NOMO-1 treated with dmso at 0.1 percent for 144 hours (cell line): ENCODE results near the gene ECHS1.
A peak's percentile ranks its signal among the peaks of the same experiment; 100 is the strongest.
"Not testable (repeated sequence)": the region's sequence is repeated elsewhere in the genome, so short reads cannot be mapped to it uniquely, and the experiment has no call there.

Experiments used
- DNase-seq: peaks from one replicate; lab custom pipeline; 2025; ENCODE audit not compliant: unreplicated experiment; lab: John Stamatoyannopoulos, UW

The ECHS1 gene

DNA sequence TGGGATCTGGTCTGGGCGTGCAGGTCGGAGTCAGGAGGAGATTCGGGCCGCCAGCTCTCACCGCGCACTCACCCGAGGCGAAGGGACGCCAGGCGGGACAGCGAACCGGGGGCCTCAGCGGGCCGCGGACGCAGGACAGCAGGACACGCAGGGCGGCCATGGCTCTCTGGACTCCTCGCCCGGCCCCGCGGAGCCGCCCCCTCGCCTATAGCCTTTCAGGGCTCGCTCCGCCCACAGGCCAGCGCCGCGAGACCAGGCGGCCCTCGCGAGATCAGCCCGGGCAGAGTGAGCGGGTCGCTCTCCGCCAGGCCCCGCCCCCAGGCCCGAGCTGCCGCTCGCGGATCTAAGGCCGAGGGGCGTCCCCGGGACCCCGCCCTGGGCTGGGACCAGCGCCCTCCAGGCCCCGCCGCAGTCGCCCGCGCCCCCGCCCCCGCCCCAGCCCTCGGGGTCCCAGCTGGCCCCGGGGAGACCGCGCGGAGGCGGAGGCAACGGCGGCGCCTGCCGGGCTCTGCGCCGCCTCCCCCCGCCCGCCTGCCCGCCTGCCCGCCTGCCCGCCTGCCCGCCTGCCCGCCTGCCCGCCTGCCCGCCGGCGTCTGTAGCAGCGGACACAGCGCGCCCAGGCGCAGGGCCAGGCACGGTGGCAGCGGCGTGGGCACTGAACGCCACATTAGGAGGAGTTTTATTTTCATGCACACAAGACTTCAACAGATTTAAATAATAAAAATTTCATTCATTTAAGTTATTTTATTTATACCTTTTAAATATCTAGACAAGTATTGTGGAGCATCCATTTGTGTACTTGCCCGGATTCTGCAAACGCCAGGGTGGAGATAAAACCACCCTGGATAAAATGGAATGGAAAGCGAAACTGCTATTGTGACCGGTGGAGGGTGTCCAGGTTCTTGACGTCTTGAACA, at the start of gene ECHS1:
Gene ECHS1, minus strand, starts transcription at position 181 of the 917 bp plus-strand sequence. Its CDS starts 21 bp downstream, at position 160.
- peak; percentile 89 for DNase-seq

DNA sequence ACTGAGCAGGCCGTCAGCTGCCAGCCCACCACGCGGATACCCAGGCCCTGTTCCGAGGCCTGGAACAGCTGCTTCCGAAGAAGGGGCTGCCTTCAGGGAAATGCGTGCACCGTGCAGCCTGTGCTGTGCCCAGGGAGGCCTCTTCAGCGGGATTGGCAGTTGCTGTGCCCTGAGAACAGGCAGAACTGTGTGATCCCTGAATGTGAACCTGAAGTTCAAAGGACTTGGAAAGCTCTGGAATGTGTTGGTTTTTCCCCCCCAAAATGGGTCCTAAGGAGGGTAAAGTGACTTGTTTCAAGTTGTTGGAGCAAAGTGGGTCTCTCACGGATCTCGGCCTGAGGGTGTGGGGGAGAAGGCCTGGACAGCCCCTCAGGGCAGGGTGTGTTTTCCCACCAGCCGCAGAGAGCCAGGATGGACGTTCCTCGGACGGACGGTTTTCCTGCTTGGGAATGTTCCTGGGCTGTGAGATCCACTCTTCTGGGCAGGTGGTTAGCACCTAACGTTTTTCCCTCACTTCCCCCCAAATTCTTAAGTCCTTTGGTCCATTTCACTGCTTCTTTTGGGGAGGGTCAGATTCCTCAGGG, 49.2 kb upstream of the ECHS1 start:
- no peak for DNase-seq

- no peak for DNase-seq
Observed at GRCh38 chr10:133421336-133422222, 48.4 kb upstream of the ECHS1 start.

DNA sequence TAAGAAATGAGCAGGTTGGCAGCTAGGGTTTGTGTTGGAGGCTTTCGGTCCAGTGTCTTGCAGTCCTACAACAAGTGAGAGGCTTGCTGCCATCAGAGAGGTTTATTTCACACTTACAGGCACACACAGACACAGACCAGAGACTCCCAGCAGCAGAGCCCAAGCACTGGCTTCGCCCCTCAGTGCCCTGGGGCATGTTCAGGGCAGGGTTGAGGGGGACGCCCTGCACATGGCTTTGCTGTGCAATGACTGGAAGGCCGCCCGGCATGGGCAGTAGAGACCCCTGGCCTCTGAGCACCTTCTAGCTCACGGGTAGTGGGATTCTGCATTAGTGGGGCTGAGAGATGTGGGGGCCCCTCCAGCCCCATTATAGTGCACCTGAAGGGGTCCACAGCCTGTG, 47.4 kb upstream of the ECHS1 start:
- no peak for DNase-seq

- no peak for DNase-seq
Observed at GRCh38 chr10:133420028-133420427, 46.9 kb upstream of the ECHS1 start.

GRCh38 chr10:133419211-133419950, 46.2 kb upstream of the ECHS1 start:
- no peak for DNase-seq

GRCh38 chr10:133418289-133418993, 45.3 kb upstream of the ECHS1 start:
- DNase-seq = no peak

DNA sequence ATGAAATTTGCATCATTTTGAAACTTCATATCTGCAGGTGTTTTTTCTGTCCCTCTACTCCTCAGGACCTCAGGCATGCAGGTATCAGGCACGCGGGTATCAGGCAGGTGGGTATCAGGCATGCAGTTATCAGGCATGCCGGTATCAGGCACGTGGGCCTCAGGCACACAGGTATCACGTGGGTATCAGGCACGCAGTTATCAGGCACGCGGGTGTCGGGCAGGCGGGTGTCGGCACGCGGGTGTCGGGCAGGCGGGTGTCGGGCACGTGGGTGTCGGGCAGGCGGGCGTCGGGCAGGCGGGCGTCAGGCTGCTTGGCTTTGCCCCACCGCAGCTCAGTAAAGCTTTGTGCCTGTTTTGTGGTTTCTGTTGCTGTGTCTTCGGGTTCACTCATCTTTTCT, 42.6 kb upstream of the ECHS1 start:
- DNase-seq = no peak

GRCh38 chr10:133414401-133414800, 41.2 kb upstream of the ECHS1 start:
- DNase-seq = not testable (repeated sequence)

GRCh38 chr10:133412381-133412711, 39.2 kb upstream of the ECHS1 start:
- no peak for DNase-seq

- no peak for DNase-seq
Observed at GRCh38 chr10:133411523-133412380, 38.6 kb upstream of the ECHS1 start.

- no peak for DNase-seq
Observed at GRCh38 chr10:133405844-133406527, 32.8 kb upstream of the ECHS1 start.

GRCh38 chr10:133405272-133405671, 32.1 kb upstream of the ECHS1 start:
- no peak for DNase-seq

GRCh38 chr10:133403784-133404183, 30.6 kb upstream of the ECHS1 start:
- no peak for DNase-seq

GRCh38 chr10:133403359-133403758, 30.2 kb upstream of the ECHS1 start:
- DNase-seq = no peak

DNA sequence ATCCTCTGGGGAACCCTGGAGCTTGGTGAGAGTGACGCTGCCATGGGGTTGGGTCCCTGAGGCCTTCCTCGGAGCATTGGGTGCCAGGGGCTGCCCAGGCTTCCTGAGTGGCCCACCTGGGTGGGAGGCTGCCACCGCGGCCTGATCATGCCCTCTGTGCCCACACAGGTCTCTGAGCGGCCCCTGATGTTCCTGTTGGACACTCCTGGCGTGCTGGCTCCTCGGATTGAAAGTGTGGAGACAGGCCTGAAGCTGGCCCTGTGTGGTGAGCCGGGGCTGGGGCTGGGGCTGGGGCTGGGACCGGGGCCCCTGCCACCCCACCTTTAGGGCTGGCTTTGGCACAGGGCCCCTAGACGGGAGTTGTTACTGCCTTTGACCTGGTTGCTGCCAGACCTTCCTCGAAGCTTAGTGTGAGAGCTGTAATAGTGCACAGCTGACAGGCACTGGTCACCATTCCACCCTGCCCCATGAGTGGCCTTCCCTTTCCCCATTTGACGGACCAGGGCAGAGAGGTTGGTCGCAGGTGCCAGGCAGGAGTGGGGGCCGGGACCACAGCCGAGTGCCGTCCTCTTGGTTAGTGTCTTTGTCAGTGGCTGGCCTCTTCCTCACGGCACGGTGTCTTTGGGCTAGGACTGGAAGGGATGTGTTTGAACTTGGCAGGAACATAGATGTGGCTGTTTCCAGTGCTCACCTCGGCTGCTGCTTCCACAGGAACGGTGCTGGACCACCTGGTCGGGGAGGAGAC, 29.0 kb upstream of the ECHS1 start:
- no peak for DNase-seq

GRCh38 chr10:133401500-133401899, 28.3 kb upstream of the ECHS1 start:
- DNase-seq = no peak
